ENCODE measurements around the gene CNOT11. TPM values are rescaled to one million over a fixed set of nuclear protein-coding genes. Genes with fewer than 3 reads are reported as not detected.

The CNOT11 gene
- total RNA-seq, 1 donor from 2014 or later, result 39.7 TPM

DNA sequence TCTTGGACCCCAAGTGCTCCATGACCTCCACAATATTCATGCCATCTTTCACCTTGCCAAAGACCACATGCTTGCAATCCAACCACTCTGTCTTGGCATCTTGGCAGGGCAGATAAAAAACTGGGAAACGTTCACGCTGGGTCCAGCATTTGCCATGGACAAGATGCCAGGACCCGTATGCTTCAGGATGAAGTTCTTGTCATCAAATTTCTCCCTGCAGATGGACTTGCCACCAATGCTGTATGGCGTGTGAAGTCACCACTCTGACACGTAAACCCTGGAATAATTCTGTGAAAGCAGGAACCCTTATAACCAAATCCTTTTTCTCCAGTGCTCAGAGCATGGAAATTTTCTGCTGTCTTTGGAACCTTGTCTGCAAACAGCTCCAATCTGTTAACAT, 21.5 kb downstream of the CNOT11 start:
- DNase-seq (ENCODE audit: extremely low read depth, low read depth, low spot score), result no peak

DNA sequence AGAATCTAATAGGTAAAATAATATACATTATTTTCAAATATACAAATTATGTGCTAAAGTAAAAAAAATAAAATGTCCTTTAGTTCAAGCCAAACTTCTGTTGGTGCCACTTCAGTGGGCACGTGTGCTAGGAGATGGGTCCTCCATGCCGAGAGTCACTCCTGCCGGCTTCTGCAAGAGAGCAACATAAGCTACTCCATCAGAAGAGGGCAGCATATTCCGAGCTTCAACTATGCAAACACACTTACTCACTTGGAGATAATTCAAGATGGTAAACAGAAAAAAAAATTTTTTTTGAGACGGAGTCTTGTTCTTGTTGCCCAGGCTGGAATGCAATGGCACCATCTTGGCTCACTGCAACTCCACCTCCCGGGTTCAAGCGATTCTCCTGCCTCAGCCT, 24.4 kb downstream of the CNOT11 start:
- DNase-seq (ENCODE audit: extremely low read depth, low read depth, low spot score), result no peak

DNA sequence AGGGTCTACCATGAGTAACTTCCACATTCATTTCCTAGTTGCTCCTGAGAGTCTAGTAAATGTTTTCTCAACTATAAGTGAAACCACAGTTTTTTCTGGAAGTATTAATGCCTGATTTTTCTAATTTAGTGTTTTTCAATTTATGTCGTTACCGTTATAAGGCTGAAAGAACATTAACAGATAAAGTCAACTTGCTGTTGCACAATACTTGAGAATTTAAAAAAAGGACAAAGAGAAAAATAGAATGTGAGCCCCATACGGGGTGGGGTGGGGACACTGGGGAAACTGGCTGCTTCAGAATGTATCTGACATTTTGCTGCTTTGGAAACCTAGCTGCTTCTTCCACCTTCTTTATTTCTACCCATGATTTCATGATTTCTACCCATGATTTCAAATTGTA, 26.2 kb downstream of the CNOT11 start:
- DNase-seq (ENCODE audit: extremely low read depth, low read depth, low spot score), result no peak

DNA sequence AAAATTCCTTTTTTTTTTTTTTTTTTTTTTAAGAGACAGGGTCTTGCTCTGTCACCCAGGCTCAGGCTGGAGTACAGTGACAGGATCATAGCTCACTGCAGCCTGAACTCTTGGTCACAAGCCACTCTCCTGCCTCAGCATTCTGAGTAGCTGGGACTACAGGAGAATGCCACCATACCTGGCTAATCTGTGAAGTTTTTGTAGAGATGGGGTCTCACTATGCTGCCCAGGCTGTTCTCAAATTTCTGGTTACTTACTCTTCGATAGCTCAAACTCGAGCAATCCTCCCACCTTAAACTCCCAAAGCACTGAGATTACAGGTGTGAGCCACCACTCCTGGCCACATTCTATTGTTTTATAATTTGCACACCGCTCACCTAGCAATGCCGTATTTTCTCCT, 28.8 kb downstream of the CNOT11 start:
- DNase-seq (ENCODE audit: extremely low read depth, low read depth, low spot score), result no peak

DNA sequence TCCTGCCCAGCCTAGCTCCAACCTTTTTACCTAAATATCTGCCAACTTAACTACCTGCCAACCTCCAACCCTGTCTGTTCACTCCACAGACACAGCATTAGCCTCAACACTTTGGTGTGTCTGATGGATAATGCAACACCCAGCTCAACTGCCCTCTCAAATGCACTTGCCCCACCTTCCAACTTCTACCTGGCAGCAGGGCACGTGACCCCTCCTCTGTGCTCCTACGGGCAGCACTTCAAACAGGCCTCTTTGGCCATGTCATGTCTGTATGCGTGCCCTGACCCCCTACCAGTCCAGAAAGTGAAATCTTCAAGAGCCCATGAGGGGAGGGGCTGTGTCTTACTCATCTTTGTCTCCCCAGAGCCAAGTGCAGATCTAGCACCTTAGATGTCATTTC, 30.3 kb downstream of the CNOT11 start:
- no peak for DNase-seq (ENCODE audit: extremely low read depth, low read depth, low spot score)

DNA sequence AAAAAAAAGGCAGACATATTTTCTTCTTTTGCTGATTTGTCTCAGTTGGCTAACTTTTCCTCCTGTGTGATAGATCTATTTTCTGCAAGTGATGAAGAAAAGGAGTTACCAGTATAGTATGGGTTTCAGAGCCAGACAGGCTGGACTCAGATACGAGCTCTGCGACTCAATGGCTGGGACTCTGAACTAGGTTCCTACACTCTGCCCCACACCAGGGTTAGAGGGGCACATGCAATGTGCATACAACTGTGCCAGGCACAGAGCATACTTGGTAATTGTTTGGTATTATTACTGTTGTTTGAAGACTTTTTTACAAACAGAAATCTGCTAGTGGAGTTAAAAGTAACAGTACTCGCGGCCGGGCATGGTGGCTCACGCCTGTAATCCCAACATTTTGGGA, 34.0 kb downstream of the CNOT11 start:
- DNase-seq (ENCODE audit: extremely low read depth, low read depth, low spot score), result no peak

DNA sequence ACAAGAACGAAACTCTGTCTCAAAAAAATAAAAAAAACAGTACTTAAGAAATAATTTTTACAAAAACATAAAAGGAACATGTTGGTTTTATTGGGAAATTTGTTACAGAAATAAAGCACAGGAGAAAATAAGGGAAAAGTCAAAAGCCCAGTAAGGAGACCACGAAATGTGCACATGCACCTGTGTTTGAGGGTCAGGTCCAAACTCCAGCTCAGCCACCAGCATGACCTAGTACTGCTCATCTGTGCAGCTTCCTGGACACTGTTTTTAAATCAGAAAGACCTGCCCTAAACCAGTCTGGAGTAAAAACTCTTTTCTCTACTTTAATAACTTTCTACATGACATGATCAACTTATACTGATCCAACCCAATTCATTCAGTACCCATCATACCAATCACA, 34.6 kb downstream of the CNOT11 start:
- no peak for DNase-seq (ENCODE audit: extremely low read depth, low read depth, low spot score)

DNA sequence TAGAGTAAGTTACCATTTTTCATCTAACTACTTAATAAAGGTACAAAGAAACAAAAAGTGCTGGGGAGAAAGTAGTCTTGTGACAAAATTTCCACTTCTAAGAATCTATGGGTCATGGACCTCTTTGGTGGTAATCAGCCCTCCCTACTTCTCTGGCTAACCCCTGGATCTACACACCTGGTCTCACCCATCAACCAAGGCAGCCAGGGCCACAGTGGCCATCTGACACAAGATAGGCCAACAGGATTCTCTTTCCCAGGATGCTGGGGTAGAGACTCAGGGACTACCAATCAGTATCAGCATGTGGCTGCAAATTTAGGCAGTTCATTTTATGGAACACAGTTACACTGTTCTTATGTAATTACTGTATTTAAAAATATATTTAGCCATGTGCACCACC, 38.0 kb downstream of the CNOT11 start:
- DNase-seq (ENCODE audit: extremely low read depth, low read depth, low spot score), result no peak

DNA sequence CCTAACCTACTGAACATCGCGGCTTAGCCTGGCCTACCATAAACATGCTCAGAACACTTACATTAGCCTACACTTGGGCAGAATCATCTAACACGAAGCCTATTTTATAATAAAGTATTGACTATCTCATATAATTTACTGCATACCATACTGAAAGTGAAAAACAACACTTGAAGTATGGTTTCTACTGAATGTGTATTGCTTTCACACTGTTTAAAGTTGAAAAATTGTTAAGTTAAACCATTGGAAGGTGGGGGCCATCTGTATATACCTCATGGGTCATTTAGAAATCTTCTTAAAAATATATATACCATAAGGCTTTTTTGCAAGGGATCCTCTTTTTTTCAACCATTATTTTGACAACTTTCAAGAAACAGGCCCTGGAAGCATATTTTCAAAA, 39.3 kb downstream of the CNOT11 start:
- DNase-seq (ENCODE audit: extremely low read depth, low read depth, low spot score), result no peak

DNA sequence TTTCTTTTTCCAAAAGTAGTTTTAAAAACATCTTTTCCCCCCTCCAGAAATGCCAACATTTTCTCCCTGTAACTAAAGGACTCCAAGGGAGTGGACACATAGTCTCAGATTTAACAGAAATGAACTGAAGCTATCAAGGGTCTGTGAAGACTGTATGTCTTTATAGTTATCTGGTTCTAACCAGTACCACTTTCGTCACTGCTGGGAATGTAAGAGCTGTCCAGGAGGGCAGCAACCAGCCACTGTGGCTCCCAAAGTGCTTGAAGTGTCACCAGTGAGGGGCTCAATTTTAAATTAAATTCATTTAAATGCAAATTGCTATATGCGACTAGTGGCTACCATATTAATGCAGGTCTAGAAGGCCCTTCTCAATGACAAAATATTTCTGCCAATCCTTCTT, 40.9 kb downstream of the CNOT11 start:
- DNase-seq (ENCODE audit: extremely low read depth, low read depth, low spot score), result no peak

DNA sequence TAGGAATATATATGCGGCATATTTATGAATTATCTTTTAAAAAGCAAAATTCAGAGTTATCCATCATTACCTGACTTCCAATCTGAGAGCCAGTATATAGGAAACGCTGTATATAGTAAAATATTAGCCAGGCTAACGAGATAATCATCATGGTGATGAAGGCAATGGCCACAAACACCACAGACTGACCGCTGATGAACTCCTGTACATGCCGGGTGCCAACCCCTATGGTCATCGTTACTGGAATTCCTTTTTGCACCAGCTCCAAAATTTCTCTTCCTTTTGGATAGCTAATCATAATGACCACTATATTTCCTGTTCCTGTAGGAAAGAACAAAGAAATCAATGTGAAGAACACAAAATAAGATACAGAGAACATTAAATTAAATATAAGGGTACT, 42.2 kb downstream of the CNOT11 start:
- no peak for DNase-seq (ENCODE audit: extremely low read depth, low read depth, low spot score)

DNA sequence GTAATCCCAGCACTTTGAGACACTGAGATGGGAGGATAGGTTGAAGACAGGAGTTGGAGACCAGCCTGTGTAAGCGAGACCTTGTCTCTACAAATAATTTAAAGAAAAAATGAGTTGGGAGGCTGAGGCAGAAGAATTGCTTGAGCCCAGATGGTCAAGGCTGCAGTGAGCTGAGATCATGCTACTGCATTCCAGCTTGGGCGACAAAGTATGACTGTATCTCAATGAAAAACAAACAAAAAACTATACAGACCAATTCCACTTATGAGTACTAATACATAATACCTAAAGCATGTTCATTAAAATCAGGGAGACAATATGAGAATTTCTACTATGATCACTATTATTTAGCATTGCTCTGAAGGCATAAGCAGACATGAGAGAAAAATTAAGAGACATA, 43.2 kb downstream of the CNOT11 start:
- no peak for DNase-seq (ENCODE audit: extremely low read depth, low read depth, low spot score)

DNA sequence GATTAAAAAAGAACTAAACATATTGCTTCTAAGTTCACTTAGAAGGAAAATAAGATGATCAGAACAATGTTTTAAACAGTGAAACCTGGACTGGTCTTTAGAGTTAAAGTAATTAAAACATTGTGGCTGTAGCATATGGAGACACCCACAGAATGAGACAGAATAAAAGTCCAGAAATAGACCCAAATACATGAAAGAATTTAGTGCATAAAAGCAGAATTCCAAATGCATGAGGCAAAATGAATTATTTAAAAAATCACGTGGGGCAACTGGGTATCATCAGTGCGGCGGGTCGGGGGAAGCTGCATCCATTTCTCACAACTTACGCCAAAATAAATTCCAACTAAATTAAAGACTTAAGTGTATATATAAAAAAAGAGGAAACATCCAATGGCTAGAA, 43.7 kb downstream of the CNOT11 start:
- DNase-seq (ENCODE audit: extremely low read depth, low read depth, low spot score), result no peak

DNA sequence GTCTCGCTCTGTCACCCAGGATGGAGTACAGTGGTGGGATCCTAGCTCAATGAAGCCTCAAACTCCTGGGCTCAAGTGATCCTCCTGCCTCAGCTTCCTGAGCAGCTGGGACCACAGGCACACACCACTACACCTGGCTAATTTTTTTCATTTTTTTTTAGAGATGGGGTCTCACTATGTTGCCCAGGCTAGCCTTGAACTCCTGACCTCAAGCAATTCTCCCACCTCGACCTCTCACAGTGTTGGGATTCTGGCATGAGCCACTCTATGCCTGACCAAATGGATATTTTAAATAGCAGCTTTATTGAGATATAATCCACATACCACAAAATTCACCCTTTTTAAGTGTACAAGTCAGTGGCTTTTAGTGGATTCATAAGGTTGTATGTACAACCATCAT, 44.7 kb downstream of the CNOT11 start:
- DNase-seq (ENCODE audit: extremely low read depth, low read depth, low spot score), result no peak

DNA sequence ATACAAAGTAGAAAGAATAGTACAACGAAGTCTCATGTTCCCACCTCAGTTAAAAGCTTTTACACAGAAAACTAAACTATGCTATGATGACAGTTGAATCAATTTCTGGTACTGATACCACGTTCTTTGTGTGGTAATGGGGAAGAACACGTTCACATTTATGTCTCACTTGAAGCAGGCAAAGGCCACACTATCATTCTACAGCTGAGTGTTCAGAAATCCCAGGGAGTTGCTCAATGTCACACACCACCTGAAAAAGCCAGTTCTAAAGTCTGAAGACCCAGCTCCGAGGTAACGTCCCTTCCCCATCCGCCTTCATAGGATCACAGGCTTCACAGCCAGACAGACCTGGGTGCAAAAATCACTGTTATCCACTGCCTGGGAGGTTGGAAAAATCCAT, 46.9 kb downstream of the CNOT11 start:
- no peak for DNase-seq (ENCODE audit: extremely low read depth, low read depth, low spot score)

DNA sequence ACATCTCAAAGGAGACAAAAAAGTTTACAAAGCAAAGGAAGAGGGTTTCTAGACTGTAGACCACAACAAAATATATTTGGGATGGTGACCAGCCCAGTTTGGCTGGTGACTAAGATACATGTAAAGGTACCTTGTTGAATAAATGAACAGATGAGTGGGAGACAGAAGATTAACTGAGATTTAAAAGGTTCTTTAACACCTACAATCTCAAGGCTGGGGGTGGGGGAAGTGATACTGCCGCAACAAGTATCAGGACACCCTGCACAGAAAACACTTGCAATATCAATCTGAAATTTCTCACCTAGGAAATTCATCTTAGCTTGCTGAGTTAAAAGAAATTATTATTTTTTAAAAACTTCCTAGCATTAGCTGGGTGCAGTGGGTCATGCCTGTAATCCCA, 47.5 kb downstream of the CNOT11 start:
- DNase-seq (ENCODE audit: extremely low read depth, low read depth, low spot score), result no peak

DNA sequence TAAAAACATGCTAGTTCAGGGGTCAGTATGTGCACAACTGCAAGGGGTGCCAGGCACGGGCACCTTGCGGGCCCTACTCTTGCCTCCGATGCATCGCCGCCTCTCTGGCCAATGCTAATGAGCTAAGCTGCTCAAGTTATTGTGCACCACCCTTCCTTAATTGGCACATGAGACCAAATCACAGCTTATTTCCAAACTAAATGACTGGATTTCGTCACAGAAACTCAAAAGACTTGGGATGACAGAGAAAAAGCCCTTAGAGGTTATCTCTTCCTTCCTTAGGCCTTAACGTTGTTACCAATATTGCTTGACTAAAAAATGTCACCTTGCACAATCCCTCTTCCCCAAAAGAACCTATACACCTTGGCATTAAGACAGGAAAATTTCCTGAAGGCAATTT, 48.1 kb downstream of the CNOT11 start:
- no peak for DNase-seq (ENCODE audit: extremely low read depth, low read depth, low spot score)

DNA sequence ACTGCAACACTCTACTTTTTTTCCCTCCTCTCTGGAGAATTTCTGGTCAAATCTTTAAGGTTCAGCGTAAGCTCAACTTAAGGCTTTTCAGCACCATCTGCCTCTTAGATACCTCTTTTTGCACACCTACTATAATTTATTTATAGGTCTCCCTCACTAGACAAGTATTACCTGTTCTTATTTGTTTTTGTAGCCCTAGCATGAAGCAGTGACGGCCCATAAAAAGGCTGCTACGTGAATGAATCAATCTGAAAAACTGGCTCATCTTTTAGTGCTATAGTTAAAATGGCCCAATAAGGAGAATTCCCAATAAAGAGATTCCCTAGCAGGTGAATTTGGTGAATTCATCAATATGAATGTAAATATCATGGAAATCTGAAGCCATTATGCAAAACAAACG, 49.3 kb downstream of the CNOT11 start:
- DNase-seq (ENCODE audit: extremely low read depth, low read depth, low spot score), result no peak

DNA sequence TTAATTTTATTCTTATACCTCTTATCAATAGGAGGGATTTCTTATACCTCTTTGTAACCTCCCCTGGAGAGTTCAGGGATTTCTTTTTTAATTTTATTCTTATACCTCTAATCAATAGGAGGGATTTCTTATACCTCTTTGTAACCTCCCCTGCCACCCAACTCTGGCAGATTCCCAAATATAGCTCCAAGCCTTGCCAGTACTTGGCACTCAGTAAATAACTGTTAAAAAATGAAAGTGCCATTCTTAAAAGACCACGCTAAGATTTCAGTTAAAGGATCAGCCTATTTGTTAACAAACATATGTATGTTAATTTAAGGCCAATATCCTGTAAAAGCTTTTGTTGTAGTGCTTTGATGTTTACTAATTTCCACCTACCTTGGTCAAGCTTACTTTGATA, 51.0 kb downstream of the CNOT11 start:
- no peak for DNase-seq (ENCODE audit: extremely low read depth, low read depth, low spot score)

DNA sequence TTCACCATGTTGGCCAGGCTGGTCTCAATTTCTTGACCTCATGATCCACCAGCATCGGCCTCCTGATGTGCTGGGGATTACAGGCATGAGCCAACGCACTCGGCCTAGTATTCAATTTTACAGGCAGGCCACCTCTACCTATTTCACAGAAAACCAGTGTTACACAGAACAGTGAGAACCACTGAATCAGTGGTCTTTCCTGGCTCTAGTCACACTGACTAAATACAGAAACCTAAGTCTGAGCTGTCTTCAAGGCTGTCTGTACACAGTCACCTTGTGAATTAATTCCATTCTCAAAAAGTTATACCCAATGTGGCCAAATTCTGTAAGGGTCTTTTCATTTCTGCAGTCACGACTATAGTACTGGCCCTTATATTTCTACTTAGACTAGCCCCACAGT, 52.3 kb downstream of the CNOT11 start:
- DNase-seq (ENCODE audit: extremely low read depth, low read depth, low spot score), result no peak

DNA sequence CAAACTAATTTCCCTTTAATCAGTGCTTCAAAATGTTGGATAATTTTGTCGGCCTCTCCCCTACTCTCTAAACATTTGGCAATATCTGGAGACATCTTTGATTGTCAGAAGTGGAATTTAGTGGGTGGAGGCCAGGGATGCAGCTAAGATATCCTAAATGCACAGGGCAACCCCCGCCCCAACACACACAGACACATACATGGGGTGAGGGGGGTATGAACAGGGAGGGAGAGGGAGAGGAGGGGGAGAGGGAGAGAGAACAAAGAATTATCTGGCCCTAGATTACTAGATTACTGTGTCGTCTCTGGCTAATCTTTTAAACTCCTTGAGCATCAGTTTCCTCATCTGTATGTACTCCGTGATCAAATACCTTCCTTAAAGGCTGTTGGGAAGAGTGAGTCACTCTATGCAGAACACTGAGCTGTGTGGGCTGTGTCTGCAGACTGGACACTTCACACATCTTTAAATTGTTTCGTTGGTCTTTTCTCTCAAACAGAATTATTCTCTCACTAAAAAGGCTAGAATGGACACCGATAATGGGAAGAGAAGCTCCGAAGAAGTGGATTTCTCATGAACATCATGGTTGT, 52.9 kb downstream of the CNOT11 start:
- no peak for DNase-seq (ENCODE audit: extremely low read depth, low read depth, low spot score)

DNA sequence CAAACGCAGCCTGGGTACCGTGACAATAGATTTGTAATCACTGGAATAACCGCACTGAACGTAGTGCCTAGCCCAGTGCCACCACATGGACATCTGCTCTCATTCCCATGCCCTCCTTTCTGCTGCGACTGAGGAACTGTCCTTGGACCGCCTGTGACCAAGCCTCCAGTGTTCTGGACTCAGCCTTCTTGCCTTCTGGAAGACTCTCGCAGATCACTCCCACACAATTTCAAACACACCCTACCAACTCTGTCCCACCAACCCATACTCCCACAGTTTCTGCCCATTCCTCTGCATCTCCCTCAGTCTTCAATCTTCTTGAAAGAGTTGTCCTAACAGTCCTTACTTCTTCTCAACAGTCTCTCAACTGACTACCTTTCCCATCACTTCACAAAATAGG, 53.7 kb downstream of the CNOT11 start:
- DNase-seq (ENCODE audit: extremely low read depth, low read depth, low spot score), result no peak

DNA sequence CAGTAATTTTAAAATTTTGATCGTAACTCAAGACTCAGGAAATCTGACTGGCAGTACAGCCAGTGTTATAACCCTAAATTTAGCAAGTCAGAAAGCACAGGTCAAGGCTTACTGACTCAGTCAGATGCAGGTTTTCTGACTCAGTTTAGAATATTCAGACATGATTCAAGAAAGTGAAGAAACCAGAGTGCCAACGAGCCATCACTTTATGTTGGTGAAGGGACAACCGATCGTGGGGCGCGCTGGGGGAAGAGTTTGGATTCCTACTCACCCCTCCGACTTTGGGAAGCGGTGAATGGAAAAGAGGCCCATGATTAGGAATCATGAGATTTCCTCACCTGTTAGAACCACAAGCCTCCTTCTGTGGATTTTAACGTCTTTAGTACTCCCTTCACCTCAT, 54.8 kb downstream of the CNOT11 start:
- no peak for DNase-seq (ENCODE audit: extremely low read depth, low read depth, low spot score)
